Mesenchymal stem cell (in vitro differentiated cells and primary cell): Measurements from ENCODE around the gene CFP.

Experiments
- DNase-seq: peaks from one replicate; pipeline ENCODE4 v3.0.0-alpha.2; 2013
- H2AFZ ChIP-seq: one replicate; pipeline ENCODE4 v1.6.1; 2013; ENCODE audit warnings: low read depth, mild to moderate bottlenecking, control low read depth, inconsistent platforms, low read length, moderate library complexity
- H2AK5ac ChIP-seq: 2 replicates; pipeline ENCODE4 v1.6.1; 2013; ENCODE audit warnings: low read length, moderate library complexity, mild to moderate bottlenecking, inconsistent platforms; ENCODE audit not compliant: severe bottlenecking
- H2BK120ac ChIP-seq: one replicate; pipeline ENCODE4 v1.6.1; 2013; ENCODE audit warnings: low read depth, mild to moderate bottlenecking, inconsistent platforms, low read length, moderate library complexity
- H2BK12ac ChIP-seq, 2 experiments: one replicate each; pipeline ENCODE4 v1.6.1; 2013; ENCODE audit warnings: inconsistent platforms in 2 of 2, low read length in 2 of 2, mild to moderate bottlenecking in 2 of 2, moderate library complexity in 2 of 2, control low read depth in 1 of 2
- H2BK15ac ChIP-seq: one replicate; pipeline ENCODE4 v1.6.1; 2013; ENCODE audit warnings: mild to moderate bottlenecking, low read depth, inconsistent platforms; ENCODE audit not compliant: poor library complexity, severe bottlenecking
- H2BK5ac ChIP-seq: 2 replicates; pipeline ENCODE4 v1.6.1; 2013; ENCODE audit warnings: low read depth, mild to moderate bottlenecking, low read length, control low read depth, inconsistent platforms; ENCODE audit not compliant: poor library complexity, severe bottlenecking
- H3K14ac ChIP-seq, 2 experiments: one replicate each; pipeline ENCODE4 v1.6.1; 2013; ENCODE audit warnings: inconsistent platforms in 2 of 2, low read length in 2 of 2, control low read depth in 1 of 2, mild to moderate bottlenecking in 1 of 2, moderate library complexity in 1 of 2
- H3K18ac ChIP-seq, 2 experiments: one replicate each; pipeline ENCODE4 v1.6.1; 2013; ENCODE audit warnings: inconsistent platforms in 2 of 2, low read length in 2 of 2, control low read depth in 1 of 2, low read depth in 1 of 2, mild to moderate bottlenecking in 1 of 2
- H3K23ac ChIP-seq, 2 experiments: one replicate each; pipeline ENCODE4 v1.6.1; 2013; ENCODE audit warnings: inconsistent platforms in 2 of 2, low read length in 2 of 2, mild to moderate bottlenecking in 2 of 2, moderate library complexity in 2 of 2, control low read depth in 1 of 2
- H3K27ac ChIP-seq: 2 replicates; pipeline ENCODE4 v1.5.1; 2013; ENCODE audit warnings: mild to moderate bottlenecking, moderate library complexity, low read length, control low read depth, inconsistent platforms; ENCODE audit not compliant: poor library complexity, severe bottlenecking
- H3K27me3 ChIP-seq, 2 experiments: 2 replicates each; pipeline versions ENCODE4 v1.6.1 to v1.7.0; 2013; ENCODE audit warnings: low read length in 2 of 2, mild to moderate bottlenecking in 2 of 2, moderate library complexity in 2 of 2, control low read depth in 1 of 2, inconsistent platforms in 1 of 2; ENCODE audit not compliant: control insufficient read depth in 1 of 2, insufficient read depth in 1 of 2
- H3K36me3 ChIP-seq, 2 experiments: 2 replicates each; pipeline versions ENCODE4 v1.6.1 to v1.7.0; 2013; ENCODE audit warnings: low read length in 2 of 2, control low read depth in 1 of 2, inconsistent platforms in 1 of 2, low read depth in 1 of 2, mild to moderate bottlenecking in 1 of 2; ENCODE audit not compliant: insufficient read depth in 2 of 2, control insufficient read depth in 1 of 2
- H3K4ac ChIP-seq, 2 experiments: one replicate each; pipeline ENCODE4 v1.6.1; 2013; ENCODE audit warnings: inconsistent platforms in 2 of 2, low read length in 2 of 2, mild to moderate bottlenecking in 2 of 2, moderate library complexity in 2 of 2, control low read depth in 1 of 2, low read depth in 1 of 2
- H3K4me1 ChIP-seq: 2 replicates; pipeline ENCODE4 v1.6.1; 2013; ENCODE audit warnings: low read depth, low read length, control low read depth; ENCODE audit not compliant: control insufficient read depth, insufficient read depth
- H3K4me2 ChIP-seq: 2 replicates; pipeline ENCODE4 v1.6.1; 2013; ENCODE audit warnings: low read length, mild to moderate bottlenecking, inconsistent platforms; ENCODE audit not compliant: poor library complexity, severe bottlenecking
- H3K4me3 ChIP-seq, 2 experiments: 2 replicates each; pipeline versions ENCODE4 v1.5.1 to v1.7.0; 2013; ENCODE audit warnings: low read length in 2 of 2, mild to moderate bottlenecking in 2 of 2, control low read depth in 1 of 2, low read depth in 1 of 2; ENCODE audit not compliant: insufficient read depth in 1 of 2
- H3K79me1 ChIP-seq: replicated peaks from 2 replicates; pipeline ENCODE4 v1.6.1; 2013; ENCODE audit warnings: mild to moderate bottlenecking, control low read depth, low read length, inconsistent platforms; ENCODE audit not compliant: poor library complexity, severe bottlenecking
- H3K9ac ChIP-seq: 2 replicates; pipeline ENCODE4 v1.7.0; 2013; ENCODE audit warnings: mild to moderate bottlenecking, low read length, moderate library complexity
- H3K9me3 ChIP-seq: 2 replicates; pipeline ENCODE4 v1.7.0; 2013; ENCODE audit warnings: mild to moderate bottlenecking, low read length; ENCODE audit not compliant: control insufficient read depth
- H4K8ac ChIP-seq: one replicate; pipeline ENCODE4 v1.6.1; 2013; ENCODE audit warnings: inconsistent platforms, mild to moderate bottlenecking, low read length, moderate library complexity
- H4K91ac ChIP-seq: one replicate; pipeline ENCODE4 v1.6.1; 2013; ENCODE audit warnings: mild to moderate bottlenecking, low read length, inconsistent platforms
- WGBS: methylation state at CpG from one replicate; pipeline ENCODE4 v1.1.7; 2013; ENCODE audit warnings: mixed read lengths; 5-methylcytosine and 5-hydroxymethylcytosine counted together

The CFP gene

GRCh38 chrX:47618923-47619485 is 10.7 kb downstream of the CFP start:
- Histone ChIP-seq H3K9me3 (peaks cover 9% of the 10 kb centered on the region), H3K18ac (no peak overlapping the region), H2BK5ac (no peak overlapping the region), H2AFZ (no peak overlapping the region), H4K8ac (no peak overlapping the region), H3K14ac (no peak overlapping the region), H3K27ac (no peak overlapping the region), H2BK15ac (no peak overlapping the region), H4K91ac (no peak overlapping the region), H3K4me1 (peaks cover 6% of the 10 kb centered on the region), H3K79me1 (no peaks in the 10 kb centered on the region), H3K4ac (no peak overlapping the region), H3K4me2 (peak overlapping the region; percentile 77), H2BK12ac (no peak overlapping the region), H3K27me3 (peaks cover 26 to 63% of the 10 kb centered on the region in 2 experiments), H2BK120ac (no peak overlapping the region), H3K9ac (no peak overlapping the region), H2AK5ac (no peak overlapping the region), H3K4me3 (no peak overlapping the region), H3K36me3 (no peaks in the 10 kb centered on the region), H3K23ac (no peak overlapping the region)
- DNase-seq: no peak
- 72% methylated on average over 14 of the region's 32 CpGs for WGBS

GRCh38 chrX:47614618-47615017 is 15.1 kb downstream of the CFP start:
- Histone ChIP-seq H3K9ac (no peak overlapping the region), H3K4ac (no peak overlapping the region), H3K9me3 (peaks cover 24% of the 10 kb centered on the region), H2BK12ac (no peak overlapping the region), H3K27me3 (peaks cover 15 to 69% of the 10 kb centered on the region in 2 experiments), H3K36me3 (no peaks in the 10 kb centered on the region), H3K14ac (no peak overlapping the region), H3K18ac (no peak overlapping the region), H3K23ac (no peak overlapping the region), H2BK5ac (no peak overlapping the region), H3K27ac (no peak overlapping the region), H2AK5ac (no peak overlapping the region), H4K8ac (no peak overlapping the region), H2BK15ac (no peak overlapping the region), H3K79me1 (no peaks in the 10 kb centered on the region), H2AFZ (no peak overlapping the region), H3K4me1 (peaks cover 4% of the 10 kb centered on the region), H3K4me2 (no peak overlapping the region), H2BK120ac (no peak overlapping the region), H4K91ac (no peak overlapping the region), H3K4me3 (no peak overlapping the region)
- DNase-seq: no peak
- 67% methylated on average over 4 of the region's 5 CpGs for WGBS

GRCh38 chrX:47613082-47613481 is 16.6 kb downstream of the CFP start:
- WGBS: 92% methylated on average over 8 of the region's 8 CpGs
- no peaks in the 10 kb centered on the region for H3K36me3 ChIP-seq
- H3K18ac ChIP-seq: no peak overlapping the region
- H3K4ac ChIP-seq: no peak overlapping the region
- no peak overlapping the region for H3K27ac ChIP-seq
- no peak overlapping the region for H3K23ac ChIP-seq
- DNase-seq: no peak
- no peak overlapping the region for H3K9ac ChIP-seq
- no peaks in the 10 kb centered on the region for H3K4me1 ChIP-seq
- no peaks in the 10 kb centered on the region for H3K79me1 ChIP-seq
- no peak overlapping the region for H2BK12ac ChIP-seq
- H3K14ac ChIP-seq: no peak overlapping the region
- peaks cover 10 to 78% of the 10 kb centered on the region in 2 experiments for H3K27me3 ChIP-seq
- no peak overlapping the region for H3K4me3 ChIP-seq
- no peak overlapping the region for H2BK120ac ChIP-seq
- H2BK5ac ChIP-seq: no peak overlapping the region
- H4K8ac ChIP-seq: no peak overlapping the region
- H4K91ac ChIP-seq: no peak overlapping the region
- H2BK15ac ChIP-seq: no peak overlapping the region
- H2AK5ac ChIP-seq: no peak overlapping the region
- H3K4me2 ChIP-seq: no peak overlapping the region
- no peak overlapping the region for H2AFZ ChIP-seq
- H3K9me3 ChIP-seq: peaks cover 25% of the 10 kb centered on the region

GRCh38 chrX:47612418-47612817 is 17.3 kb downstream of the CFP start:
- Histone ChIP-seq H3K27ac (no peak overlapping the region), H3K14ac (no peak overlapping the region), H3K18ac (no peak overlapping the region), H2BK15ac (no peak overlapping the region), H2AK5ac (no peak overlapping the region), H3K4me1 (no peaks in the 10 kb centered on the region), H2BK120ac (no peak overlapping the region), H3K36me3 (no peaks in the 10 kb centered on the region), H2BK12ac (no peak overlapping the region), H3K79me1 (no peaks in the 10 kb centered on the region), H3K27me3 (peaks cover 3 to 74% of the 10 kb centered on the region in 2 experiments), H3K4me2 (no peak overlapping the region), H4K91ac (no peak overlapping the region), H2BK5ac (no peak overlapping the region), H3K9ac (no peak overlapping the region), H3K4ac (no peak overlapping the region), H4K8ac (no peak overlapping the region), H2AFZ (no peak overlapping the region), H3K9me3 (peaks cover 25% of the 10 kb centered on the region), H3K23ac (no peak overlapping the region), H3K4me3 (no peak overlapping the region)
- DNase-seq: no peak
